Measurements from ENCODE around the gene PPP6R3.

PPP6R3 gene

DNA sequence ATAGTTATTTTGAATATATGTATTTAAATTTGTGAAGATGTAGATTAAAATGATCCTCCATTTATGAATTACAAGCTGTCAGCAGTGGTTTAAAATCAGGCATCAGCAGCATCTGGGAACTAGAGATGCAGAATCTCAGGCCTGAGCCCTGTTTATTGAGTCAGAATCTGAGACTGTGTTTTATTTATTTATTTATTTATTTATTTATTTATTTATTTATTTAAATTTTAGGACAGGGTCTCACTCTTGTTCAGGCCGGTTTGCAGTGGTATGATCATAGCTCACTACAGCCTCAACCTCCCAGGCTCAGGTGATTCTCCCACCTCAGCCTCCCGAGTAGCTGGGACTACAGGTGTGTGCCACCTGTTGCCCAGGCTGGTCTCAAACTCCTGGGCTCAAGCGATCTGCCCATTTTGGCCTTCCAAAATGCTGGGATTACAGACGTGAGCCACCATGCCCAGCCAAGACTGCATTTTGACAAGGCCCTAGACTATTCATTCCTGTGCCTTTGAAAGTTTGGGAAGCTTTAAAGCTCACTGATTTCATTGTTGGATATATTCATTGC, 70.7 kb downstream of the PPP6R3 start:
- H3K27ac ChIP-seq (ENCODE audit: low read depth, low read length, poor library complexity, severe bottlenecking): no peak overlapping the region
- H3K36me3 ChIP-seq (ENCODE audit: insufficient read depth, low read length): peaks cover 71% of the 10 kb centered on the region
- H3K27me3 ChIP-seq (ENCODE audit: insufficient read depth, low read length): no peaks in the 10 kb centered on the region

GRCh38 chr11:68532727-68533369, 72.3 kb downstream of the PPP6R3 start:
- Histone ChIP-seq H3K9me3 (ENCODE audit: low read length) (no peaks in the 10 kb centered on the region), H3K4me1 (ENCODE audit: insufficient read depth, low read length, severe bottlenecking) (peaks cover 11% of the 10 kb centered on the region), H3K4me3 (ENCODE audit: low read depth, low read length, poor library complexity, severe bottlenecking) (no peak overlapping the region), H3K27me3 (ENCODE audit: insufficient read depth, low read length) (no peaks in the 10 kb centered on the region), H3K9me2 (ENCODE audit: low read depth, low read length) (no peaks in the 10 kb centered on the region), H4K20me1 (ENCODE audit: insufficient read depth, low read length) (peaks cover 2% of the 10 kb centered on the region; the same call in 1 of the 2 replicates), H3K4me2 (ENCODE audit: low read length) (no peak overlapping the region), H2AFZ (ENCODE audit: low read length) (no peak overlapping the region), H3K36me3 (ENCODE audit: insufficient read depth, low read length) (peaks cover 71% of the 10 kb centered on the region), H3F3A (ENCODE audit: insufficient read depth, low read length) (no peaks in the 10 kb centered on the region), H3K9ac (ENCODE audit: low read length) (no peak overlapping the region), H3K79me2 (ENCODE audit: insufficient read depth, low read length) (peaks cover 74% of the 10 kb centered on the region), H3K27ac (ENCODE audit: low read depth, low read length, poor library complexity, severe bottlenecking) (no peak overlapping the region)
- TF ChIP-seq CTCF (IDR thresholded peaks at IDR 0.05; ENCODE audit: low read length) (no peak), EZH2 (IDR thresholded peaks at IDR 0.05; ENCODE audit: borderline replicate concordance, low read length) (no peak)

More for the DNA sequence above, 70.7 kb downstream of the PPP6R3 start:
- Histone ChIP-seq H3K9me2 (ENCODE audit: low read depth, low read length) (no peaks in the 10 kb centered on the region), H4K20me1 (ENCODE audit: insufficient read depth, low read length) (0 out of 2 replicates have a peak, but pooled peaks cover 2% of the 10 kb centered on the region), H3K79me2 (ENCODE audit: insufficient read depth, low read length) (peaks cover 68% of the 10 kb centered on the region), H3K4me2 (ENCODE audit: low read length) (no peak overlapping the region), H3K9ac (ENCODE audit: low read length) (no peak overlapping the region), H3K4me3 (ENCODE audit: low read depth, low read length, poor library complexity, severe bottlenecking) (no peak overlapping the region), H3F3A (ENCODE audit: insufficient read depth, low read length) (no peaks in the 10 kb centered on the region), H3K9me3 (ENCODE audit: low read length) (no peaks in the 10 kb centered on the region), H3K4me1 (ENCODE audit: insufficient read depth, low read length, severe bottlenecking) (peaks cover 21% of the 10 kb centered on the region), H2AFZ (ENCODE audit: low read length) (no peak overlapping the region)
- TF ChIP-seq EZH2 (IDR thresholded peaks at IDR 0.05; ENCODE audit: borderline replicate concordance, low read length): no peak
- no peak for TF ChIP-seq CTCF (IDR thresholded peaks at IDR 0.05; ENCODE audit: low read length)

DNA sequence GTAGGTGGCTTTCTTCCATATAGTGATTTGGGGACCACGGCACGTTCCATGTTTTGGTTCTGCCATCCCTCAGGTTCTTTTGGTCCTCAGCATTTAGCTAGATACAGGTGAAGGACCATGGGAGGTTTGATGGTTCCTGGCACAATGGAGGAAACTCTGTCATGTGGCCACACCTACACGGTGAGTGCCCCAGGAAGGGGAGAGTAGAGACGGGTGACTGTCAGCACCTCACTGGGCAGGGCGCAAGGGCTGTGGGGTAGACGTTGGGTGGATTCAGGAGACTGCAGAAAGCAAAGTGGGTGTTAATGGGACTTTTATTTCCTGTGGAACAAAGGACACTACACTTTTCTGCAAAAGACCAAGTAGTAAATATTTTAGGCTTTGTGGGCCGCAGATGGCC, 73.4 kb downstream of the PPP6R3 start:
- Histone ChIP-seq H3K4me3 (ENCODE audit: low read depth, low read length, poor library complexity, severe bottlenecking) (no peak overlapping the region), H3K9me2 (ENCODE audit: low read depth, low read length) (no peaks in the 10 kb centered on the region), H3K4me2 (ENCODE audit: low read length) (no peak overlapping the region), H3K27ac (ENCODE audit: low read depth, low read length, poor library complexity, severe bottlenecking) (no peak overlapping the region), H4K20me1 (ENCODE audit: insufficient read depth, low read length) (peaks cover 2% of the 10 kb centered on the region; the same call in 1 of the 2 replicates), H2AFZ (ENCODE audit: low read length) (no peak overlapping the region), H3K36me3 (ENCODE audit: insufficient read depth, low read length) (peaks cover 72% of the 10 kb centered on the region), H3K9me3 (ENCODE audit: low read length) (no peaks in the 10 kb centered on the region), H3K27me3 (ENCODE audit: insufficient read depth, low read length) (no peaks in the 10 kb centered on the region), H3K9ac (ENCODE audit: low read length) (no peak overlapping the region), H3K79me2 (ENCODE audit: insufficient read depth, low read length) (peaks cover 63% of the 10 kb centered on the region), H3K4me1 (ENCODE audit: insufficient read depth, low read length, severe bottlenecking) (peaks cover under 1% of the 10 kb centered on the region), H3F3A (ENCODE audit: insufficient read depth, low read length) (no peaks in the 10 kb centered on the region)
- TF ChIP-seq EZH2 (IDR thresholded peaks at IDR 0.05; ENCODE audit: borderline replicate concordance, low read length) (no peak), CTCF (IDR thresholded peaks at IDR 0.05; ENCODE audit: low read length) (no peak)

Measured in OCI-LY1 (cell line).